ENCODE data around the gene MAP7D2.

Gene MAP7D2

GRCh38 chrX:19966056-19966455 lies 150.7 kb downstream of the MAP7D2 start:
- DNase-seq (ENCODE audit: low read depth) = no peak

DNA sequence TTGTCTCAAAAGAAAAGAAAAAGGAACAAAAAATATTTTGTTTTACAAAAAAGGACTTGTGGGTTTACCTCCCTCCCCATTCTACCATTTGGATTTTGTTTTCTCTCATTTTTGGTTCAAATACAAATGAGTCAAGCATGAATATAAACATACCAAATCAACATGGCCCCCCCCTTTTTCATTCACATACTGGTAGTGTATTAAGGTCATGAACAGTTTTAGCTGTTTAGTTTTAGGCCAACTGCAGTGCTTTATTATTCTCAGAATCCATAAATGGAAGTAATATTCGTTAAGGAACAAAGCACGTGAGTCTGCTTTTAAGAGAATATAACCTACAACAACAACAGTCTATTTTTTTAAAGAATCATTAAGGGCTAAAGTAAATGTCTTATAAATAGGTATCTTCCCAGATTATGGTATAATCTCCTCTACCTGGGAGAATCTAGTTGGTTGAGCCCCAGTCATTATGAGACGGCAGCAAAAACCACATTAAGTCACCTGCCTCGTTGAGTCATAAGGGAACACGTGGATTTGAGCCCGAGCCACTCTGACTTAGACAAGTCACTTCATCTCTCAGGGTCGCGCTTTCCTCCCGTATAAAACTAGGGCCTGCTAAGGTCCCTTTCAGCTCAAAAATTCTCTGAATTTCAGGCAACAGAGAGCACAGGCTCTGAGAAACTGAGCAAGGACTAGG lies 152.5 kb downstream of the MAP7D2 start:
- DNase-seq (ENCODE audit: low read depth) = no peak

- no peak for DNase-seq (ENCODE audit: low read depth)
These were observed 155.8 kb downstream of the MAP7D2 start for GRCh38 chrX:19960913-19961312.

GRCh38 chrX:19958552-19959486 lies 157.9 kb downstream of the MAP7D2 start:
- no peak for DNase-seq (ENCODE audit: low read depth)

- no peak for DNase-seq (ENCODE audit: low read depth)
These were observed 159.8 kb downstream of the MAP7D2 start for GRCh38 chrX:19956923-19957322.
